Islet precursor cell (in vitro differentiated cells): ENCODE results near the gene FBXO11.
"Not testable (repeated sequence)": the region's sequence is repeated elsewhere in the genome, so short reads cannot be mapped to it uniquely, and the experiment has no call there.

Experiments
- DNase-seq: peaks from one replicate; pipeline ENCODE4 v3.0.0-alpha.2; 2018

The FBXO11 gene

GRCh38 chr2:47906157-47907038, at the start of gene FBXO11:
Gene FBXO11, minus strand, starts transcription at chr2:47906498. Its CDS starts 778 bp downstream, at chr2:47905720.
- DNase-seq: peak; percentile 99

GRCh38 chr2:47950340-47951301, 44.3 kb upstream of the FBXO11 start:
- DNase-seq: no peak

- DNase-seq: no peak
Observed at GRCh38 chr2:47946593-47946992, 40.3 kb upstream of the FBXO11 start.

GRCh38 chr2:47945046-47945781, 38.9 kb upstream of the FBXO11 start:
- DNase-seq: no peak

GRCh38 chr2:47941936-47942335, 35.6 kb upstream of the FBXO11 start:
- DNase-seq: no peak

- no peak for DNase-seq
Observed at GRCh38 chr2:47937677-47938076, 31.4 kb upstream of the FBXO11 start.

- DNase-seq: no peak
Observed at GRCh38 chr2:47935071-47935470, 28.8 kb upstream of the FBXO11 start.

- DNase-seq: no peak
Observed at GRCh38 chr2:47918043-47918442, 11.7 kb upstream of the FBXO11 start.

GRCh38 chr2:47917276-47917961, 11.1 kb upstream of the FBXO11 start:
- DNase-seq: no peak

- DNase-seq: no peak
Observed at GRCh38 chr2:47916412-47916811, 10.1 kb upstream of the FBXO11 start.

GRCh38 chr2:47910662-47911061, 4.4 kb upstream of the FBXO11 start:
- DNase-seq: not testable (repeated sequence)

- DNase-seq: no peak
Observed at GRCh38 chr2:47908682-47909081, 2.4 kb upstream of the FBXO11 start.

- no peak for DNase-seq
Observed at GRCh38 chr2:47907039-47907781, 912 bp upstream of the FBXO11 start.

GRCh38 chr2:47905386-47906156, 727 bp downstream of the FBXO11 start:
- DNase-seq: peak; percentile 73

GRCh38 chr2:47903781-47904490, 2.4 kb downstream of the FBXO11 start:
- no peak for DNase-seq

- DNase-seq: not testable (repeated sequence)
Observed at GRCh38 chr2:47901892-47902291, 4.4 kb downstream of the FBXO11 start.

- no peak for DNase-seq
Observed at GRCh38 chr2:47900857-47901256, 5.4 kb downstream of the FBXO11 start.

- DNase-seq: no peak
Observed at GRCh38 chr2:47899915-47900816, 6.1 kb downstream of the FBXO11 start.
